Measurements from ENCODE around the gene RANBP17. TPM values are rescaled to one million over a fixed set of nuclear protein-coding genes. Genes with fewer than 3 reads are reported as not detected.

The RANBP17 gene
- total and polyA plus RNA-seq, 9 of the 15 experiments (the other 6 are each of a cell fraction or from before 2014, with no cell fraction given) = not detected

DNA sequence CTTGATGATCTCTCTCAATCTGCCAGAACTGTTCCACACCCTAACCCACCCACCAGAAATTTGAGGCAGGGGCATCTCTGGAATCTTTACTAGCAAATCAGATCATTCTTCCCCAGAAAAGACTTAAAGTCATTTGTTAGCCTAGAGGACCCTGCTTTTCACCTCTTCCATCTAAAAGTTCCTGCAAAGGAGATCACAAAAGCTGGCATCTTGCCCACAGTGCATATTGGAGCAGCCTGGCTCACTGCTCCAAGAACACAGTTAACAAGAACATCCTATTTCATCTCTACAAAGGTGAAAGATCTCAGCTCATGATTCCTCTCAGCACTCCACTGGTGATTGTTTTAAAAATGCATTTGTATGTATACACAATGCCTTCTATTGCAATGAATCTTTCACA is 42.0 kb upstream of the RANBP17 start:
- no peaks in the 10 kb centered on the region for H3K4me1 ChIP-seq (replicated peaks in 1 of 2; ENCODE audit: control insufficient read depth in 2 of 2, insufficient read depth in 2 of 2, low read length in 2 of 2)
- no peaks in the 10 kb centered on the region for H3K36me3 ChIP-seq (ENCODE audit: control insufficient read depth, insufficient read depth, low read length)
- no peaks in the 10 kb centered on the region for H3K27me3 ChIP-seq (ENCODE audit: control insufficient read depth in 2 of 2, insufficient read depth in 2 of 2, low read length in 2 of 2)
- no peak overlapping the region for H3K9ac ChIP-seq (ENCODE audit: insufficient read depth in 1 of 2, low read depth in 2 of 2, low read length in 2 of 2)
- TF ChIP-seq RAD51 (IDR thresholded peaks at IDR 0.05; ENCODE audit: borderline replicate concordance, low read depth) = no peak
- TF ChIP-seq PYGO2 (tag; IDR thresholded peaks at IDR 0.05) = no peak
- TF ChIP-seq, protein P1, sequence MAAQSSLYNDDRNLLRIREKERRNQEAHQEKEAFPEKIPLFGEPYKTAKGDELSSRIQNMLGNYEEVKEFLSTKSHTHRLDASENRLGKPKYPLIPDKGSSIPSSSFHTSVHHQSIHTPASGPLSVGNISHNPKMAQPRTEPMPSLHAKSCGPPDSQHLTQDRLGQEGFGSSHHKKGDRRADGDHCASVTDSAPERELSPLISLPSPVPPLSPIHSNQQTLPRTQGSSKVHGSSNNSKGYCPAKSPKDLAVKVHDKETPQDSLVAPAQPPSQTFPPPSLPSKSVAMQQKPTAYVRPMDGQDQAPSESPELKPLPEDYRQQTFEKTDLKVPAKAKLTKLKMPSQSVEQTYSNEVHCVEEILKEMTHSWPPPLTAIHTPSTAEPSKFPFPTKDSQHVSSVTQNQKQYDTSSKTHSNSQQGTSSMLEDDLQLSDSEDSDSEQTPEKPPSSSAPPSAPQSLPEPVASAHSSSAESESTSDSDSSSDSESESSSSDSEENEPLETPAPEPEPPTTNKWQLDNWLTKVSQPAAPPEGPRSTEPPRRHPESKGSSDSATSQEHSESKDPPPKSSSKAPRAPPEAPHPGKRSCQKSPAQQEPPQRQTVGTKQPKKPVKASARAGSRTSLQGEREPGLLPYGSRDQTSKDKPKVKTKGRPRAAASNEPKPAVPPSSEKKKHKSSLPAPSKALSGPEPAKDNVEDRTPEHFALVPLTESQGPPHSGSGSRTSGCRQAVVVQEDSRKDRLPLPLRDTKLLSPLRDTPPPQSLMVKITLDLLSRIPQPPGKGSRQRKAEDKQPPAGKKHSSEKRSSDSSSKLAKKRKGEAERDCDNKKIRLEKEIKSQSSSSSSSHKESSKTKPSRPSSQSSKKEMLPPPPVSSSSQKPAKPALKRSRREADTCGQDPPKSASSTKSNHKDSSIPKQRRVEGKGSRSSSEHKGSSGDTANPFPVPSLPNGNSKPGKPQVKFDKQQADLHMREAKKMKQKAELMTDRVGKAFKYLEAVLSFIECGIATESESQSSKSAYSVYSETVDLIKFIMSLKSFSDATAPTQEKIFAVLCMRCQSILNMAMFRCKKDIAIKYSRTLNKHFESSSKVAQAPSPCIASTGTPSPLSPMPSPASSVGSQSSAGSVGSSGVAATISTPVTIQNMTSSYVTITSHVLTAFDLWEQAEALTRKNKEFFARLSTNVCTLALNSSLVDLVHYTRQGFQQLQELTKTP (IDR thresholded peaks at IDR 0.05; ENCODE audit: low read depth in 1 of 2, partially characterized antibody in 2 of 2) = no peak
- H4K20me1 ChIP-seq (replicated peaks; ENCODE audit: control insufficient read depth, insufficient read depth, low read length) = no peaks in the 10 kb centered on the region
- H3K4me2 ChIP-seq (ENCODE audit: insufficient read depth, low read length) = no peak overlapping the region
- CTCF ChIA-PET (ENCODE audit: low intra/inter-chr PET ratio) = no interaction called here
- H3K27ac ChIP-seq (ENCODE audit: extremely low read depth, low read depth, low read length) = no peak overlapping the region
- in situ Hi-C loops (cut with MboI) (no loop called here), intact Hi-C loops (cut with micrococcal nuclease) (loop anchor here (10.0 kb wide), 1 partner anchor 345 kb away; no protein-coding TSS in a partner anchor)
- no peaks in the 10 kb centered on the region for H3K9me3 ChIP-seq (replicated peaks; ENCODE audit: control insufficient read depth, insufficient read depth, low read depth, low read length)
- H3K4me3 ChIP-seq = no peak overlapping the region
- FAIRE-seq (no peak), ATAC-seq (no peak), DNase-seq (ENCODE audit: extremely low read depth in 1 of 4, low spot score in 3 of 4) (no peak)
- no TSS peak for BruUV-seq (replicated peaks)
- POLR2A ChIA-PET = no interaction called here
- no peak overlapping the region for H2AFZ ChIP-seq (ENCODE audit: low read depth, low read length)
- no peaks in the 10 kb centered on the region for H3K9me1 ChIP-seq (ENCODE audit: control insufficient read depth, insufficient read depth, low read length)
- H3K79me2 ChIP-seq (ENCODE audit: control insufficient read depth, insufficient read depth, low read length) = no peaks in the 10 kb centered on the region

Measured in K562 (cell line).